ENCODE results near the gene FAM186B. TPM values are rescaled to one million over a fixed set of nuclear protein-coding genes. Genes with fewer than 3 reads are reported as not detected.

FAM186B gene
- total and polyA plus RNA-seq, 2 experiments from 2014 or later, result 0.21 to 0.38 TPM

GRCh38 chr12:49550693-49551252 is 54.7 kb downstream of the FAM186B start (continued):
- TF ChIP-seq ZNF462 (CRISPR knock-in tag; IDR thresholded peaks at IDR 0.05), result no peak
- no peak for TF ChIP-seq ZNF114 (CRISPR knock-in tag; IDR thresholded peaks at IDR 0.05)
- no peak for TF ChIP-seq NANOG (IDR thresholded peaks at IDR 0.05; ENCODE audit: borderline replicate concordance)
- no peak for TF ChIP-seq STAT1 (IDR thresholded peaks at IDR 0.05; ENCODE audit: unreplicated experiment)
- no peak for TF ChIP-seq EZH2 (IDR thresholded peaks at IDR 0.05; ENCODE audit: low read depth, unreplicated experiment)
- no peak for TF ChIP-seq POLR2AphosphoS5 (IDR thresholded peaks at IDR 0.05; ENCODE audit: low read depth)

GRCh38 chr12:49549735-49550692 is 55.4 kb downstream of the FAM186B start:
- no peaks in the 10 kb centered on the region for H4K20me1 ChIP-seq (replicated peaks; ENCODE audit: insufficient read depth)
- no peaks in the 10 kb centered on the region for H3K79me2 ChIP-seq (replicated peaks; ENCODE audit: insufficient read depth)
- no peak overlapping the region for H3K27ac Mint-ChIP-seq
- no peaks in the 10 kb centered on the region for H3K36me3 ChIP-seq (ENCODE audit: insufficient read depth)
- H3K4me3 Mint-ChIP-seq, result peak overlapping the region; percentile 72
- H3K4me1 Mint-ChIP-seq, result peaks cover 8% of the 10 kb centered on the region
- H3K27ac ChIP-seq (ENCODE audit: low read depth), result no peak overlapping the region
- no peaks in the 10 kb centered on the region for H3K9me3 Mint-ChIP-seq
- peaks cover under 1% of the 10 kb centered on the region; the same call in 1 of the 2 replicates for H3K4me1 ChIP-seq (ENCODE audit: insufficient read depth)
- H3F3A ChIP-seq (replicated peaks; ENCODE audit: low read depth), result no peaks in the 10 kb centered on the region
- no peaks in the 10 kb centered on the region for H3K9me2 ChIP-seq (ENCODE audit: insufficient read depth)
- ATAC-seq (peak; percentile 5), DNase-seq (ENCODE audit: low spot score) (no peak)
- H3K4me2 ChIP-seq, result peak overlapping the region; percentile 89
- H2AFZ ChIP-seq, result peak overlapping the region; percentile 98
- peaks cover 62% of the 10 kb centered on the region for H3K27me3 Mint-ChIP-seq (ENCODE audit: insufficient read depth, low read depth, poor library complexity)
- H3K36me3 Mint-ChIP-seq (ENCODE audit: low read depth), result no peaks in the 10 kb centered on the region
- H3K27me3 ChIP-seq (ENCODE audit: insufficient read depth), result peaks cover 81% of the 10 kb centered on the region
- H3K4me3 ChIP-seq, result peak overlapping the region; percentile 64
- no peak for TF ChIP-seq EZH2phosphoT487 (IDR thresholded peaks at IDR 0.05; ENCODE audit: unreplicated experiment)
- no peak for TF ChIP-seq NANOG (IDR thresholded peaks at IDR 0.05; ENCODE audit: borderline replicate concordance)
- no peak for TF ChIP-seq POLR2AphosphoS5 (IDR thresholded peaks at IDR 0.05; ENCODE audit: low read depth)
- no peak for TF ChIP-seq STAT1 (IDR thresholded peaks at IDR 0.05; ENCODE audit: unreplicated experiment)
- no peak for TF ChIP-seq ZNF462 (CRISPR knock-in tag; IDR thresholded peaks at IDR 0.05)
- TF ChIP-seq EZH2 (IDR thresholded peaks at IDR 0.05; ENCODE audit: low read depth, unreplicated experiment), result no peak

Measured in GM23338 (cell line).